ENCODE results near the gene ZNF474. TPM values are rescaled to one million over a fixed set of nuclear protein-coding genes. Genes with fewer than 3 reads are reported as not detected.

Gene ZNF474
- total and polyA plus RNA-seq, 2 of the 8 experiments (the other 6 are each of a cell fraction or from before 2014, with no cell fraction given) = not detected

- no peak for TF ChIP-seq CHD7 (IDR thresholded peaks at IDR 0.05; ENCODE audit: insufficient replicate concordance, low read length)
- TF ChIP-seq SAP30 (IDR thresholded peaks at IDR 0.05; ENCODE audit: insufficient read depth, insufficient replicate concordance, low read length) = no peak
Observed at GRCh38 chr5:122095158-122095557, 34.2 kb upstream of the ZNF474 start (continued).

Data from H1 (cell line).